ENCODE data around the gene THSD7A.

THSD7A gene

GRCh38 chr7:11517853-11518252 lies 314.1 kb downstream of the THSD7A start:
- DNase-seq (ENCODE audit: low spot score): no peak

- no peak for DNase-seq (ENCODE audit: low spot score)
Measured at GRCh38 chr7:11516328-11516727, 315.7 kb downstream of the THSD7A start.

- DNase-seq (ENCODE audit: low spot score): no peak
Measured at GRCh38 chr7:11513460-11513859, 318.5 kb downstream of the THSD7A start.

- DNase-seq (ENCODE audit: low spot score): no peak
Measured at GRCh38 chr7:11507929-11508328, 324.1 kb downstream of the THSD7A start.

GRCh38 chr7:11506417-11506816 lies 325.6 kb downstream of the THSD7A start:
- no peak for DNase-seq (ENCODE audit: low spot score)

- DNase-seq (ENCODE audit: low spot score): no peak
Measured at GRCh38 chr7:11505471-11505985, 326.5 kb downstream of the THSD7A start.

- DNase-seq (ENCODE audit: low spot score): no peak
Measured at GRCh38 chr7:11492307-11492706, 339.7 kb downstream of the THSD7A start.

- no peak for DNase-seq (ENCODE audit: low spot score)
Measured at GRCh38 chr7:11491811-11492210, 340.2 kb downstream of the THSD7A start.

- no peak for DNase-seq (ENCODE audit: low spot score)
Measured at GRCh38 chr7:11489280-11489679, 342.7 kb downstream of the THSD7A start.

GRCh38 chr7:11486271-11486670 lies 345.7 kb downstream of the THSD7A start:
- DNase-seq (ENCODE audit: low spot score): no peak

DNA sequence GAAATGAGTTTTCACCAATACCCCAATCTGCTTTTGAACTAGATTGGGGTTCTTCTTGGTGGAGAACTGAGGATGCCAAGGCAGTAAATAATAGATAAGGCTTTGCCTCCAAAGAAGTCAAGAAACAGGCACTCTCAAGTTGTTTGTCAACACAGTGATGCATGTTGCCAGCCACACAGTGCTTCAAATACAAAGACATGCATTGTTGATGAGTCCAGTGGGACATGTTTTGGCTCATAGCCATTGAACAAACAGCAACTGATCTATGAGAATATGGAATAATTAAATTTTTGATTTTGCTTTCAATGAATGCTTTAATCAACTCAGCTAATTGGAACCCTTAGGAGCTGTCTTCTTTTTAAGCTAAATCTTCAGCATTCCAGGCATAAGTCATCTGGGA lies 346.4 kb downstream of the THSD7A start:
- DNase-seq (ENCODE audit: low spot score): no peak

DNA sequence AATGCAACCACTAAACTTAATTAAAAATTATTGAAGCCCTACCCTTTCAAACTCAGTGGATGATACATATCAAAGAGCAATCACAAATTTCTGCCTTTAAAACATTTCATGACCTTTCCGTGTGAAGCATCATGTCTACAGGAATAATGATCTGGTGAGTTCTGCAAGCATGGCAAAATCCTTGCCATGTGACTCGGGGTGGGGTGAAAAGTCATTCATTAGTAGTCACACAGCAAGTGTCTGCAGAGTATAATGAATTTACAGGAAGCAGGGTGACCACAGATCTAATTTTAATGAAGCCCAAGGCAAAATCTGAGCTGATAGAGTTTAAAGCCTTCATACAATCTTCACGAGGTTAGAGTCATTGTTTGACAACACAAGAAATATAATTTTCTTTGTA lies 351.9 kb downstream of the THSD7A start:
- DNase-seq (ENCODE audit: low spot score): no peak

GRCh38 chr7:11478882-11479281 lies 353.1 kb downstream of the THSD7A start:
- DNase-seq (ENCODE audit: low spot score): no peak

DNA sequence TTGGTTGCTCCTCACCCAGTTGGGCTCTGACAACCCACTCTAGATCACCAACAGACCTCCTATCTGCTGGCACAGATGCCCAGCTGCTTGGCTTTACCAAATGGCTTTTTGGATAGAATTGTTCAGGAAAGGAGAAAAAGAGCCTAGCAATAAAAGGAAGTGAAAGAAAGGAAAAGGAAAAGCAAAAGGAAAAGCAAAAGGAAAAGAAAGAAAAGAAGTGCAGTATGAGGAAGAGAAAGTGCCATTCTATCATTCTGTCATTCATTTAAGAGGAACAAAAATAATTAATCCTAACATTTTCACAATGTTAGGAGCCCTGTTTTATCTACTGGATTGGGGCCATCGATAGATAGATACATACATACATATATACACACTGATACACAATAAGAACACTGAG lies 353.6 kb downstream of the THSD7A start:
- no peak for DNase-seq (ENCODE audit: low spot score)

DNA sequence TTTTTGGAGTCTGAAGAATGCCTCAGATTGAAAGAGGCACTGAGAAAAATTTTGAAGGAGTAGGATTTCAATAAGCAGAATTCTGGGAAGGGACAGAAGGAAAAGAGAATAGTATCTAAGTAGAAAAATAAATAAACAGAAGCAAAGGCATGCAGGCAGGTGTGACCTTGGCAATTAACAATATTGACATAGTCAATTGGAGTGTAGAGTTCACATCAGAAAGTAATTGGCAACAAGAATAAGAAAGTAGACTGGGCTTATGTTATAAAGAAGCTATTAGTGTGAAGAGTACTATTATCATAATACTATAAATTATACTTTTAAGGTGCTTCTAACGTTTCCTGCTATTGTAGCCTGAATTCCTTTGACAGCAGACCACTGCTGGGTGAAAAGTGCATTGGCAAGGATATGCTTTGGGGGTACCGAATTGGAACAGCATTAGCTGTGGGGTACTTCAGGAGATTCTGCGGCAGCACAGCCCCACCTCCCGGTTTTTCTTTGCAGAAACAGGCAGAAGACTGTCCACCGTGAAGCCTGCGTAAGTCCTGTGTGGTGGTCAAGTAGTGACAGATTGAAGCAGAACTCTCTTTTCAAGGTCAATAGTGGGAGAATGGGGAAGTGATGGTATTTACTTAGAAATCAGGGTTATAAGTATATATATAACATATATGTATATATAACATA lies 357.0 kb downstream of the THSD7A start:
- no peak for DNase-seq (ENCODE audit: low spot score)

- DNase-seq (ENCODE audit: low spot score): no peak
Measured at GRCh38 chr7:11473807-11474424, 358.1 kb downstream of the THSD7A start.

DNA sequence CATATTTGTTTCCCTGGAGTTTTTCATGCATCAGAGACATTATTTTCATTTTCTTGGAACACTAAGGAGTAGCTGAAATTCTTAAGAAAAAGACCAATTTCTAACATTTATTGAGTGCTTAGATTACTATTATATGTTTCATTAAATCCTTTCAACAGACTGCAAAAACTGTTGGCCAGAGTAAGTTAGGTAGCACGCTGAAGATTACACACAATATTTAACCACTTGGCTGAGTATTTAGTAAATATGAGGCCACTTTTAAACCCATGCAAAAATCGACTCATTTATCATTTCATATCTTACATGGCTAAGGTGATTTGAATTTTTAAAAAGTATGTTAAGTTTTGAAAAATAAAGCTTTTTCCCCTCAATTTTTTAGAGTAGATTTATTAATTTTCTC lies 358.8 kb downstream of the THSD7A start:
- DNase-seq (ENCODE audit: low spot score): no peak

DNA sequence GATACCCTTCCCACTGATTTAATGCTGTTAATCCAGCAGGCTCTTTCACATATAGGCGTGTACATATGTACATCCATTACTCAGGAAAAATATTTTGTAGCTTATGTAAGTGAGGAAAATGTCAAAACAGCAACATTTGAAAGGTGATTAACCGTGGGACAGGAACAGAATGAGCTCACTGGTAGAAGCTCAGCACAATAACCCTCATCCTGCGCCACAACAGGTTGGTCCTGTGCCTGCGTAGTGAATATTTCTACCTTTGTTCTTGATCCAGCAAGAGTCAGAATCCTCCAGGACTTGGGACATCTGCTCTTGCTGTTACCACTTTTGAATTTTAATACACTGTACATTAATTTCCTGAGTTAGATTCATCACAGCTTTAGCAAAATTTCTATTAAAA lies 359.4 kb downstream of the THSD7A start:
- DNase-seq (ENCODE audit: low spot score): no peak

- no peak for DNase-seq (ENCODE audit: low spot score)
Measured at GRCh38 chr7:11471255-11471654, 360.7 kb downstream of the THSD7A start.

DNA sequence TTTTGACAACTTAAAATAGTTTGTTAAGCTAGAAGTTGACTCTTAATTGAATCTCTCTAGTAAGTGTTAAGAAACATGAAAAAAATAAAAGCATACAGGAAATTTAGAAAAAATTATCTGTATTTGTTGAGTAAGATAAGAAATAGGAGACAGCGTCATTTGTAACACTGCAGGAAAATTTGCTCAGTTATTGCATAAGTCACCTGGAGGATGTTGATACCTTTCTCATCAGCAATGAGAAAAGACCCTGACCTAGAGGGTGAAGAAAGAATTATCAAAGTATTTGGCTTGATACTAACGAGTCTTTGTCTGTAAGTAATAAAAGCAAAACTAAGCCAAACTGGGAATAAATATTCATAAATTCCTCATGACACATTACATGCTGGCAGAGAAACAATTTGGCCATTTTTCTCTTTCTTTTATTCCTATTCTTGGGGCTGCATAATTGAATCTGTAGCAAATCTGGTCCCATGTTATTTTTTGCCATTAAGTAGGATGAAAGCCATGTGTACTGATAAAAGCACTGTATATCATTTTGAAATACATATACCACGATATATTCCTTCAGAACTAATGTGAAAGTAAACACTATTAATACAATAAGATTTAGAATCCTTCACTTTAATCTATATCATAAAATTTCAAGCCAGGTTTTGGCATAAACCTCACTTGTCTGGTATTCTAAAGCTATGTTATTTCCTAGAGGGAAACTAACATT lies 362.8 kb downstream of the THSD7A start:
- no peak for DNase-seq (ENCODE audit: low spot score)

GRCh38 chr7:11466517-11467105 lies 365.4 kb downstream of the THSD7A start:
- no peak for DNase-seq (ENCODE audit: low spot score)

DNA sequence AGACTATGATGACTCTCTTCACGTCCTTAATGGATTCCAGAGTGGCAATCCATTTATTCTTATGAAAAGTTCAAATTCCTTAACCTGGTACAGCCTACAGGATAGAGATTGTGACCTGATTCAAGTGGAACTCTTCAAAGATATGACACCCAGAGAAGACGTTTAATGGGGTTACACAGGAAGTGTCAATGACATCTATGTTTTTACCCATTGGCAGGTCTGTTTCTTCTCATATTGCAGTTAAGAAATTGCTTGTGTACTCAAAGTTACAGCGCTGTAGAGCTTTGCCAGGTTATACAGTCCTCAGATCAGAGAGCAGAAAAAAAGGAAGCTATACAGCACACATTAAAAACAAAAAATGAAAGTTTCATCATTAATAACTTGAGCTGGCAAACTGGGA lies 367.4 kb downstream of the THSD7A start:
- DNase-seq (ENCODE audit: low spot score): no peak

DNA sequence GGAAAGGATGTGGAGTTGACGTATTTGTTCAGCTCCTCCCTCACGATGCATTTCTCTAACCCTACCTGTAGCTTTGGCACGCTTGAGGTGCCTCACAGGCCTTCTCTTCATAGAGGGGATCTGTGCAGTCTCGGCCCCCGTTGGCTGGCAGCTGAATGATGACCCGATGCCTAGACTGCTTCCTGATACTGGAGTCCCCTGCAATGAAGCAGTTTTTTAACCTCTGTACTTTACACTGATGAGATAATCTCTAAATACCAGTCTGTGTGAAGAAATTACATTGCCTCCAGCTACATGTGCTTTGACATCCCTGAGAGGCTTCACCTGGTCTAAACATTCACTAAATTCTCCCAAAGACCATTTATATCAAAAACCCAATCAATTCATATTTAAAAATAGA lies 370.1 kb downstream of the THSD7A start:
- no peak for DNase-seq (ENCODE audit: low spot score)
